Mesodermal cell (in vitro differentiated cells): ENCODE data around the gene DHX30. TPM values are rescaled to one million over a fixed set of nuclear protein-coding genes. Genes with fewer than 3 reads are reported as not detected.
"Not testable (repeated sequence)": the region's sequence is repeated elsewhere in the genome, so short reads cannot be mapped to it uniquely, and the experiment has no call there.

Experiments
- H3K27ac ChIP-seq: 2 replicates; pipeline ENCODE4 v1.7.0; 2013; ENCODE audit warnings: mild to moderate bottlenecking, low read depth, low read length, moderate library complexity; ENCODE audit not compliant: severe bottlenecking
- H3K36me3 ChIP-seq: 2 replicates; pipeline ENCODE4 v1.7.1; 2013; ENCODE audit warnings: mild to moderate bottlenecking, low read length, moderate library complexity; ENCODE audit not compliant: control insufficient read depth, insufficient read depth
- H3K4me1 ChIP-seq: one replicate; pipeline ENCODE4 v1.7.1; 2013; ENCODE audit warnings: mild to moderate bottlenecking, low read length; ENCODE audit not compliant: insufficient read depth, control insufficient read depth, poor library complexity, severe bottlenecking
- H3K4me3 ChIP-seq: 2 replicates; pipeline ENCODE4 v1.7.0; 2013; ENCODE audit warnings: low read length, control low read depth, mild to moderate bottlenecking; ENCODE audit not compliant: insufficient read depth, poor library complexity, severe bottlenecking; ENCODE audit errors: extremely low read depth
- H3K9me3 ChIP-seq: 2 replicates; pipeline ENCODE4 v1.7.1; 2013; ENCODE audit warnings: mild to moderate bottlenecking, low read length, moderate library complexity; ENCODE audit not compliant: control insufficient read depth
- WGBS, 2 experiments: methylation state at CpG; one replicate each; pipeline ENCODE4 v1.1.5; 2013; ENCODE audit warnings: missing lambda C conversion rate in 2 of 2; ENCODE audit not compliant: insufficient coverage in 2 of 2; 5-methylcytosine and 5-hydroxymethylcytosine counted together
- polyA plus RNA-seq, 2 experiments: library from polyadenylated mRNA; stranded (reverse); fragments of 50-300 nt; gene quantifications; one replicate each; pipeline ENCODE4 v1.2.3, GENCODE V29; 2013

DHX30 gene
- 74.5 TPM for polyA plus RNA-seq (2013, experiment 1 of 2)
- 62.4 TPM for polyA plus RNA-seq (2013, experiment 2 of 2)

GRCh38 chr3:47802734-47803479, at the start of gene DHX30:
Gene DHX30, plus strand, starts transcription at chr3:47803138. Its CDS starts 7,546 bp downstream, at chr3:47810684.
- peaks cover 7% of the 10 kb centered on the region for H3K4me1 ChIP-seq
- H3K9me3 ChIP-seq, result no peaks in the 10 kb centered on the region
- H3K27ac ChIP-seq, result peak within 1 kb of the TSS; percentile 99
- H3K4me3 ChIP-seq, result peak within 1 kb of the TSS; percentile 79
- WGBS, 2 experiments, result 0 to 1% methylated on average over 77 to 84 of the region's 90 CpGs
- H3K36me3 ChIP-seq, result peaks cover 25% of the 10 kb centered on the region

- WGBS, 2 experiments, result 94 to 95% methylated on average over 9 to 11 of the region's 14 CpGs
- H3K27ac ChIP-seq, result no peak overlapping the region
- no peaks in the 10 kb centered on the region for H3K9me3 ChIP-seq
- H3K4me3 ChIP-seq, result no peak overlapping the region
- H3K36me3 ChIP-seq, result peaks cover 76% of the 10 kb centered on the region
- no peaks in the 10 kb centered on the region for H3K4me1 ChIP-seq
Observed at GRCh38 chr3:47758261-47759025, 44.5 kb upstream of the DHX30 start.

GRCh38 chr3:47760207-47760606, 42.7 kb upstream of the DHX30 start:
- not testable (repeated sequence) for H3K4me3 ChIP-seq, H3K4me1 ChIP-seq, H3K9me3 ChIP-seq, H3K27ac ChIP-seq
- peaks cover 80% of the 10 kb centered on the region for H3K36me3 ChIP-seq
- WGBS, 2 experiments, result 93 to 100% methylated on average over 2 to 4 of the region's 4 CpGs

GRCh38 chr3:47761046-47761445, 41.9 kb upstream of the DHX30 start:
- Histone ChIP-seq H3K27ac (no peak overlapping the region), H3K36me3 (peaks cover 81% of the 10 kb centered on the region), H3K9me3 (no peaks in the 10 kb centered on the region), H3K4me3 (no peak overlapping the region), H3K4me1 (no peaks in the 10 kb centered on the region)
- 91 to 95% methylated on average over 4 of the region's 4 CpGs for WGBS, 2 experiments

GRCh38 chr3:47762233-47762632, 40.7 kb upstream of the DHX30 start:
- Histone ChIP-seq H3K4me1 (no peaks in the 10 kb centered on the region), H3K4me3 (no peak overlapping the region), H3K9me3 (no peaks in the 10 kb centered on the region), H3K27ac (no peak overlapping the region), H3K36me3 (peaks cover 84% of the 10 kb centered on the region)
- WGBS, 2 experiments, result 63 to 94% methylated on average over 2 to 3 of the region's 4 CpGs

- Histone ChIP-seq H3K9me3 (no peaks in the 10 kb centered on the region), H3K36me3 (peaks cover 84% of the 10 kb centered on the region), H3K4me3 (no peak overlapping the region), H3K4me1 (no peaks in the 10 kb centered on the region), H3K27ac (no peak overlapping the region)
- WGBS, 2 experiments, result 100% methylated on average over 3 of the region's 4 CpGs; no CpG with 5 or more reads in 1 of the 2 experiments
Observed at GRCh38 chr3:47766186-47766585, 36.8 kb upstream of the DHX30 start.

GRCh38 chr3:47772047-47772446, 30.9 kb upstream of the DHX30 start:
- Histone ChIP-seq H3K36me3 (peaks cover 67% of the 10 kb centered on the region), H3K4me1 (peaks cover 3% of the 10 kb centered on the region), H3K9me3 (no peaks in the 10 kb centered on the region), H3K4me3 (no peak overlapping the region), H3K27ac (no peak overlapping the region)
- 98 to 100% methylated on average over 2 to 6 of the region's 8 CpGs for WGBS, 2 experiments

GRCh38 chr3:47772788-47773187, 30.1 kb upstream of the DHX30 start:
- no peak overlapping the region for H3K4me3 ChIP-seq
- H3K36me3 ChIP-seq, result peaks cover 66% of the 10 kb centered on the region
- 97 to 100% methylated on average over 3 to 7 of the region's 8 CpGs for WGBS, 2 experiments
- no peak overlapping the region for H3K27ac ChIP-seq
- H3K9me3 ChIP-seq, result no peaks in the 10 kb centered on the region
- H3K4me1 ChIP-seq, result peaks cover 3% of the 10 kb centered on the region

GRCh38 chr3:47778746-47779145, 24.2 kb upstream of the DHX30 start:
- H3K36me3 ChIP-seq, result peaks cover 30% of the 10 kb centered on the region
- H3K27ac ChIP-seq, result no peak overlapping the region
- H3K4me3 ChIP-seq, result peak overlapping the region; percentile 88
- no peaks in the 10 kb centered on the region for H3K9me3 ChIP-seq
- peaks cover 5% of the 10 kb centered on the region for H3K4me1 ChIP-seq
- 75 to 92% methylated on average over 1 to 2 of the region's 3 CpGs for WGBS, 2 experiments

- Histone ChIP-seq H3K36me3 (peaks cover 23% of the 10 kb centered on the region), H3K27ac (peak overlapping the region; percentile 99), H3K4me3 (peak overlapping the region; percentile 88), H3K4me1 (peaks cover 5% of the 10 kb centered on the region), H3K9me3 (no peaks in the 10 kb centered on the region)
- 0% methylated on average over 42 to 46 of the region's 54 CpGs for WGBS, 2 experiments
Observed at GRCh38 chr3:47780741-47781684, 21.9 kb upstream of the DHX30 start.
